Measurements from ENCODE around the gene CPA5. TPM values are rescaled to one million over a fixed set of nuclear protein-coding genes. Genes with fewer than 3 reads are reported as not detected.

The CPA5 gene
- total and polyA plus RNA-seq, 2 donors (not counting 3 experiments of a cell fraction or from before 2014, with no cell fraction given): not detected

GRCh38 chr7:130401101-130401500 lies 56.5 kb downstream of the CPA5 start:
- TF ChIP-seq GATA2 (IDR thresholded peaks at IDR 0.05; ENCODE audit: insufficient read depth, insufficient read length, low read depth, low read length) (no peak), MYC (IDR thresholded peaks at IDR 0.05; ENCODE audit: low read depth, low read length) (no peak), POLR2AphosphoS5 (IDR thresholded peaks at IDR 0.05; ENCODE audit: insufficient read depth, low read depth, low read length) (no peak), CTCF (IDR thresholded peaks at IDR 0.05; ENCODE audit: extremely low read depth in 1 of 2, insufficient read depth in 1 of 2, low read depth in 1 of 2, low read length in 2 of 2) (no peak), POLR2A (IDR thresholded peaks at IDR 0.05; ENCODE audit: low read depth, low read length) (no peak), MAX (IDR thresholded peaks at IDR 0.05; ENCODE audit: insufficient read depth, insufficient read length) (no peak), JUN (IDR thresholded peaks at IDR 0.05; ENCODE audit: borderline replicate concordance, insufficient read depth, insufficient read length, low read depth) (no peak), FOS (IDR thresholded peaks at IDR 0.05; ENCODE audit: borderline replicate concordance, insufficient read depth, low read length) (no peak), EZH2 (IDR thresholded peaks at IDR 0.05; ENCODE audit: borderline replicate concordance, low read depth, low read length, severe bottlenecking) (no peak)
- H4K20me1 ChIP-seq (replicated peaks; ENCODE audit: control insufficient read depth, extremely low read depth, insufficient read depth, low read length): no peaks in the 10 kb centered on the region
- peaks cover 4% of the 10 kb centered on the region for H3K4me1 ChIP-seq (ENCODE audit: control insufficient read depth, extremely low read depth, insufficient read depth, low read length)
- CTCF ChIA-PET: no interaction called here
- no peak overlapping the region for H3K27ac ChIP-seq (ENCODE audit: insufficient read depth, low read depth, low read length)
- POLR2A ChIA-PET: no interaction called here
- intact Hi-C loops (cut with micrococcal nuclease) (no loop called here), dilution Hi-C loops (cut with MboI; ENCODE audit: extremely low pct_ligation_motif_present, low sequenced_read_pairs) (no loop called here)
- H3K27me3 ChIP-seq (ENCODE audit: control insufficient read depth in 2 of 2, insufficient read depth in 2 of 2, low read length in 2 of 2): no peaks in the 10 kb centered on the region
- H3K9ac ChIP-seq (replicated peaks; ENCODE audit: extremely low read depth, insufficient read depth, low read length): no peak overlapping the region
- no TSS peak for BruUV-seq (replicated peaks)
- no peak overlapping the region for H3K4me3 ChIP-seq (replicated peaks in 1 of 3; ENCODE audit: insufficient read depth in 1 of 3, low read depth in 1 of 3, low read length in 3 of 3)
- no peaks in the 10 kb centered on the region for H3K9me1 ChIP-seq (replicated peaks; ENCODE audit: control insufficient read depth, extremely low read depth, insufficient read depth, low read length)
- H3K4me2 ChIP-seq (ENCODE audit: insufficient read depth, low read length): no peak overlapping the region
- peaks cover 0 to 5% of the 10 kb centered on the region in 2 experiments for H3K36me3 ChIP-seq (ENCODE audit: control insufficient read depth in 2 of 2, extremely low read depth in 1 of 2, insufficient read depth in 2 of 2, low read length in 2 of 2)
- no peaks in the 10 kb centered on the region for H3K9me3 ChIP-seq (replicated peaks; ENCODE audit: control insufficient read depth, insufficient read depth, low read length)
- FAIRE-seq: no peak
- H3K79me2 ChIP-seq (ENCODE audit: control insufficient read depth, insufficient read depth, low read length): no peaks in the 10 kb centered on the region
- H2AFZ ChIP-seq (ENCODE audit: low read depth, low read length): no peak overlapping the region
- DNase-seq (ENCODE audit: low read depth, low spot score): no peak
